GM12878 (cell line): Measurements from ENCODE around the gene BEST2.

Source experiments
- CBFB ChIP-seq: IDR thresholded peaks from 2 replicates; pipeline ENCODE4 v1.6.1; 2016; ENCODE audit warnings: antibody characterized with exemption, low read depth
- EED ChIP-seq: sonication (generic); IDR thresholded peaks from 2 replicates; pipeline ENCODE4 v1.6.1; 2016; ENCODE audit warnings: antibody characterized with exemption, low read depth
- ESRRA ChIP-seq: IDR thresholded peaks from 2 replicates; pipeline ENCODE4 v1.6.1; 2012; ENCODE audit warnings: mild to moderate bottlenecking, low read length, improper control_type of control experiment
- HDAC6 ChIP-seq: fragments of 200-600 bp; sonication (generic); IDR thresholded peaks from one replicate; pipeline ENCODE4 v1.8.0; 2017; ENCODE audit warnings: antibody characterized with exemption; ENCODE audit not compliant: unreplicated experiment
- JUNB ChIP-seq: IDR thresholded peaks from 2 replicates; pipeline ENCODE4 v1.6.1; 2016; ENCODE audit warnings: antibody characterized with exemption, mild to moderate bottlenecking
- MXI1 ChIP-seq: fragments of 150-350 bp; IDR thresholded peaks from 2 replicates; pipeline ENCODE4 v1.6.1; 2011; ENCODE audit warnings: low read depth, mild to moderate bottlenecking, inconsistent platforms, low read length, improper control_type of control experiment
- POLR2A ChIP-seq: IDR thresholded peaks from 2 replicates; pipeline ENCODE4 v1.6.1; 2011; ENCODE audit warnings: low read depth, mild to moderate bottlenecking, low read length
- POLR2AphosphoS5 ChIP-seq: IDR thresholded peaks from 2 replicates; pipeline ENCODE4 v1.6.1; 2011; ENCODE audit warnings: mild to moderate bottlenecking, low read length, inconsistent platforms
- RAD21 ChIP-seq: IDR thresholded peaks from 2 replicates; pipeline ENCODE4 v1.6.1; 2011; ENCODE audit warnings: mild to moderate bottlenecking, low read depth, low read length, moderate library complexity; ENCODE audit not compliant: insufficient read depth
- SRF ChIP-seq, 2 experiments: IDR thresholded peaks; 2 replicates each; pipeline ENCODE4 v1.6.1; 2011; ENCODE audit warnings: low read depth in 2 of 2, low read length in 2 of 2, mild to moderate bottlenecking in 1 of 2, moderate library complexity in 1 of 2
- TCF3 ChIP-seq: IDR thresholded peaks from 2 replicates; pipeline ENCODE4 v1.6.1; 2012; ENCODE audit warnings: low read depth, mild to moderate bottlenecking, low read length, borderline replicate concordance; ENCODE audit not compliant: insufficient read depth
- TF ChIP-seq, protein P1 (sequence below): fragments of 450-650 bp; conservative IDR thresholded peaks from 2 replicates; pipeline ENCODE4 v1.6.1; 2017; ENCODE audit warnings: mild to moderate bottlenecking, moderate library complexity
- TF ChIP-seq, protein P2 (sequence below): fragments of 450-650 bp; IDR thresholded peaks from 2 replicates; pipeline ENCODE4 v1.6.1; 2017; ENCODE audit warnings: mild to moderate bottlenecking, moderate library complexity
- TF ChIP-seq, protein P3 (sequence below), 3 experiments: IDR thresholded peaks in 2 of 3; conservative IDR thresholded peaks in 1 of 3; 2 replicates each; pipeline ENCODE4 v1.5.1; 2011; ENCODE audit warnings: low read depth in 3 of 3, low read length in 3 of 3, mild to moderate bottlenecking in 3 of 3, control low read depth in 2 of 3, moderate library complexity in 2 of 3, inconsistent platforms in 1 of 3, mixed read lengths in 1 of 3; ENCODE audit not compliant: control insufficient read depth in 2 of 3, insufficient read depth in 1 of 3; ENCODE audit errors: extremely low read depth in 1 of 3

DNA sequence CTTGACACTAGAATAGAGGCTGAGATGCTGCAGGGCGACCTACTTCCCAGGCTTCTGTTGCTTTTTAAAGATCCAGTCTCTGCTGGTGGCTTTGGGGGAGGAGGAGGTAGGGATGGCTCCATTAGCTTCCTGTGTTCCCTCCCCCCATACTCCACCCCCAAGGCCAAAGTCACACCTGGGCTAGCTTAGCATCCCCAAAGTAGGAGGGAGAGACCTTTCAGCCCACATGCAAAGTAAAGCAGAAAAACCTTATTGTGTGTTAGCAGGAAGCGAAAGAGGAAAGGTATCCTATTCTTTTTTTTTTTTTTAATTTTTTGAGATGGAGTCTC is 24.6 kb upstream of the BEST2 start:
- TF ChIP-seq, protein P1, sequence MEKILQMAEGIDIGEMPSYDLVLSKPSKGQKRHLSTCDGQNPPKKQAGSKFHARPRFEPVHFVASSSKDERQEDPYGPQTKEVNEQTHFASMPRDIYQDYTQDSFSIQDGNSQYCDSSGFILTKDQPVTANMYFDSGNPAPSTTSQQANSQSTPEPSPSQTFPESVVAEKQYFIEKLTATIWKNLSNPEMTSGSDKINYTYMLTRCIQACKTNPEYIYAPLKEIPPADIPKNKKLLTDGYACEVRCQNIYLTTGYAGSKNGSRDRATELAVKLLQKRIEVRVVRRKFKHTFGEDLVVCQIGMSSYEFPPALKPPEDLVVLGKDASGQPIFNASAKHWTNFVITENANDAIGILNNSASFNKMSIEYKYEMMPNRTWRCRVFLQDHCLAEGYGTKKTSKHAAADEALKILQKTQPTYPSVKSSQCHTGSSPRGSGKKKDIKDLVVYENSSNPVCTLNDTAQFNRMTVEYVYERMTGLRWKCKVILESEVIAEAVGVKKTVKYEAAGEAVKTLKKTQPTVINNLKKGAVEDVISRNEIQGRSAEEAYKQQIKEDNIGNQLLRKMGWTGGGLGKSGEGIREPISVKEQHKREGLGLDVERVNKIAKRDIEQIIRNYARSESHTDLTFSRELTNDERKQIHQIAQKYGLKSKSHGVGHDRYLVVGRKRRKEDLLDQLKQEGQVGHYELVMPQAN, result no peak
- TF ChIP-seq TCF3, result no peak
- TF ChIP-seq POLR2AphosphoS5, result no peak
- TF ChIP-seq EED, result no peak
- TF ChIP-seq SRF (IDR thresholded peaks at IDR 0.05; ENCODE audit: low read depth in 2 of 2, low read length in 2 of 2), result no peak
- no peak for TF ChIP-seq RAD21
- no peak for TF ChIP-seq ESRRA
- TF ChIP-seq, protein P2, sequence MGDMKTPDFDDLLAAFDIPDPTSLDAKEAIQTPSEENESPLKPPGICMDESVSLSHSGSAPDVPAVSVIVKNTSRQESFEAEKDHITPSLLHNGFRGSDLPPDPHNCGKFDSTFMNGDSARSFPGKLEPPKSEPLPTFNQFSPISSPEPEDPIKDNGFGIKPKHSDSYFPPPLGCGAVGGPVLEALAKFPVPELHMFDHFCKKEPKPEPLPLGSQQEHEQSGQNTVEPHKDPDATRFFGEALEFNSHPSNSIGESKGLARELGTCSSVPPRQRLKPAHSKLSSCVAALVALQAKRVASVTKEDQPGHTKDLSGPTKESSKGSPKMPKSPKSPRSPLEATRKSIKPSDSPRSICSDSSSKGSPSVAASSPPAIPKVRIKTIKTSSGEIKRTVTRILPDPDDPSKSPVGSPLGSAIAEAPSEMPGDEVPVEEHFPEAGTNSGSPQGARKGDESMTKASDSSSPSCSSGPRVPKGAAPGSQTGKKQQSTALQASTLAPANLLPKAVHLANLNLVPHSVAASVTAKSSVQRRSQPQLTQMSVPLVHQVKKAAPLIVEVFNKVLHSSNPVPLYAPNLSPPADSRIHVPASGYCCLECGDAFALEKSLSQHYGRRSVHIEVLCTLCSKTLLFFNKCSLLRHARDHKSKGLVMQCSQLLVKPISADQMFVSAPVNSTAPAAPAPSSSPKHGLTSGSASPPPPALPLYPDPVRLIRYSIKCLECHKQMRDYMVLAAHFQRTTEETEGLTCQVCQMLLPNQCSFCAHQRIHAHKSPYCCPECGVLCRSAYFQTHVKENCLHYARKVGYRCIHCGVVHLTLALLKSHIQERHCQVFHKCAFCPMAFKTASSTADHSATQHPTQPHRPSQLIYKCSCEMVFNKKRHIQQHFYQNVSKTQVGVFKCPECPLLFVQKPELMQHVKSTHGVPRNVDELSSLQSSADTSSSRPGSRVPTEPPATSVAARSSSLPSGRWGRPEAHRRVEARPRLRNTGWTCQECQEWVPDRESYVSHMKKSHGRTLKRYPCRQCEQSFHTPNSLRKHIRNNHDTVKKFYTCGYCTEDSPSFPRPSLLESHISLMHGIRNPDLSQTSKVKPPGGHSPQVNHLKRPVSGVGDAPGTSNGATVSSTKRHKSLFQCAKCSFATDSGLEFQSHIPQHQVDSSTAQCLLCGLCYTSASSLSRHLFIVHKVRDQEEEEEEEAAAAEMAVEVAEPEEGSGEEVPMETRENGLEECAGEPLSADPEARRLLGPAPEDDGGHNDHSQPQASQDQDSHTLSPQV, result no peak
- TF ChIP-seq HDAC6, result no peak
- TF ChIP-seq MXI1, result no peak
- TF ChIP-seq POLR2A, result no peak
- no peak for TF ChIP-seq JUNB
- TF ChIP-seq CBFB, result no peak
- TF ChIP-seq, protein P3, sequence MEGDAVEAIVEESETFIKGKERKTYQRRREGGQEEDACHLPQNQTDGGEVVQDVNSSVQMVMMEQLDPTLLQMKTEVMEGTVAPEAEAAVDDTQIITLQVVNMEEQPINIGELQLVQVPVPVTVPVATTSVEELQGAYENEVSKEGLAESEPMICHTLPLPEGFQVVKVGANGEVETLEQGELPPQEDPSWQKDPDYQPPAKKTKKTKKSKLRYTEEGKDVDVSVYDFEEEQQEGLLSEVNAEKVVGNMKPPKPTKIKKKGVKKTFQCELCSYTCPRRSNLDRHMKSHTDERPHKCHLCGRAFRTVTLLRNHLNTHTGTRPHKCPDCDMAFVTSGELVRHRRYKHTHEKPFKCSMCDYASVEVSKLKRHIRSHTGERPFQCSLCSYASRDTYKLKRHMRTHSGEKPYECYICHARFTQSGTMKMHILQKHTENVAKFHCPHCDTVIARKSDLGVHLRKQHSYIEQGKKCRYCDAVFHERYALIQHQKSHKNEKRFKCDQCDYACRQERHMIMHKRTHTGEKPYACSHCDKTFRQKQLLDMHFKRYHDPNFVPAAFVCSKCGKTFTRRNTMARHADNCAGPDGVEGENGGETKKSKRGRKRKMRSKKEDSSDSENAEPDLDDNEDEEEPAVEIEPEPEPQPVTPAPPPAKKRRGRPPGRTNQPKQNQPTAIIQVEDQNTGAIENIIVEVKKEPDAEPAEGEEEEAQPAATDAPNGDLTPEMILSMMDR (IDR thresholded peaks at IDR 0.05 in 2 of 3, conservative IDR thresholded peaks at IDR 0.05 in 1 of 3; ENCODE audit: control insufficient read depth in 2 of 3, extremely low read depth in 1 of 3, insufficient read depth in 1 of 3, low read depth in 3 of 3, low read length in 3 of 3), result no peak
